ENCODE results near the gene C19orf53.
"Not testable (repeated sequence)": the region's sequence is repeated elsewhere in the genome, so short reads cannot be mapped to it uniquely, and the experiment has no call there.

GRCh38 chr19:13753622-13754021 is 20.6 kb upstream of the C19orf53 start:
- not testable (repeated sequence) for TF ChIP-seq CTCF, POLR2A (IDR thresholded peaks at IDR 0.05)
